Fibroblast of lung (primary cell): Measurements from ENCODE around the gene GRIK1.

Experiments
- EZH2 ChIP-seq: IDR thresholded peaks from 2 replicates; pipeline ENCODE4 v1.5.1; 2012; ENCODE audit warnings: low read length, control low read depth, mild to moderate bottlenecking; ENCODE audit errors: missing control alignments
- TF ChIP-seq, protein P1 (sequence below), 2 donors: IDR thresholded peaks in 1 of 2; conservative IDR thresholded peaks in 1 of 2; 1 replicate in 1 of 2; 2 replicates in 1 of 2; pipeline ENCODE4 v1.5.1; 2011 to 2012; ENCODE audit warnings: low read length in 2 of 2, control low read depth in 1 of 2, inconsistent platforms in 1 of 2, low read depth in 1 of 2, mild to moderate bottlenecking in 1 of 2

DNA sequence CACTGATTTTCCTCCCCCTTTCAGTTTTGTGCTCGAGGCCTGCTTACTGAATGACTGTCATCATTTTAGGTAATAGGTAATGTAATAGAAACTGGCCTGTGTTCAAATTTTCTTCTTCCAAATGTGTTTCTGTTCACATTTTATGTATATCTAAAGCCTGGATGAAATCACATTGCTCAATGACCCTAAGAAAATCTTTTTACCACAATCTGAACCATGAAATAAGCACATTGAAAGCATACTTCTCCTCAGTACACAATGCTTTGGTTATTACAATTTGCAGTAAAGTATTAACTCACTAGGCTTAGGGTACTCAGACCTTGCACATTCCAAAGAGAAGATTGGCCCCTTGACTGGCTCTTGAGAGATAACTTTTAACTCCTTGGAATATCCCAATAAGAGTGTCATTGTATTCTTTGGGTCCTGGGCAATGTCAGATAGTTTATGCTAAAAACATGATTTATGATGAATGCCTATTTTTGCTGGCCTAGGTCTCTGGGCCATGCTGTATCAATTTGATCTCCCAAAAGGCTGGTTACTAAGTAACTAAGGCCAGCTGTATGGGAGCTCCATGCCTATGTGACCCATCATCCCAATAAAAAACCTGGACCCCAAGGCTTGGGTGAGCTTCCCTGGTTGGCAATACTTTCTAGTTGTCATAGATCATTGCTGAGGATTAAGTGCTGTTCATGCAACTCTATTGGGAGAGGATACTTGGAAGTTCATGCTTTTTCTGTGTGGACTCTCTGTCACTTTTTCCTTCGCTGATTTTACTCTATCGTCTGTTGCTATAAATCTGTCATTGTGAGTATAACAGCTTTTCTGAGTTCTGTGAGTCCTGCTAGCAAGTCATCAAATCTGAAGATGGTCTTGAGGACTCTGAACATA is 293.9 kb downstream of the GRIK1 start:
- TF ChIP-seq, protein P1, sequence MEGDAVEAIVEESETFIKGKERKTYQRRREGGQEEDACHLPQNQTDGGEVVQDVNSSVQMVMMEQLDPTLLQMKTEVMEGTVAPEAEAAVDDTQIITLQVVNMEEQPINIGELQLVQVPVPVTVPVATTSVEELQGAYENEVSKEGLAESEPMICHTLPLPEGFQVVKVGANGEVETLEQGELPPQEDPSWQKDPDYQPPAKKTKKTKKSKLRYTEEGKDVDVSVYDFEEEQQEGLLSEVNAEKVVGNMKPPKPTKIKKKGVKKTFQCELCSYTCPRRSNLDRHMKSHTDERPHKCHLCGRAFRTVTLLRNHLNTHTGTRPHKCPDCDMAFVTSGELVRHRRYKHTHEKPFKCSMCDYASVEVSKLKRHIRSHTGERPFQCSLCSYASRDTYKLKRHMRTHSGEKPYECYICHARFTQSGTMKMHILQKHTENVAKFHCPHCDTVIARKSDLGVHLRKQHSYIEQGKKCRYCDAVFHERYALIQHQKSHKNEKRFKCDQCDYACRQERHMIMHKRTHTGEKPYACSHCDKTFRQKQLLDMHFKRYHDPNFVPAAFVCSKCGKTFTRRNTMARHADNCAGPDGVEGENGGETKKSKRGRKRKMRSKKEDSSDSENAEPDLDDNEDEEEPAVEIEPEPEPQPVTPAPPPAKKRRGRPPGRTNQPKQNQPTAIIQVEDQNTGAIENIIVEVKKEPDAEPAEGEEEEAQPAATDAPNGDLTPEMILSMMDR (conservative IDR thresholded peaks at IDR 0.05 in 1 of 2, IDR thresholded peaks at IDR 0.05 in 1 of 2; ENCODE audit: low read depth in 1 of 2, low read length in 2 of 2) = no peak
- TF ChIP-seq EZH2 = no peak
